ENCODE results near the gene ZRANB3. TPM values are rescaled to one million over a fixed set of nuclear protein-coding genes. Genes with fewer than 3 reads are reported as not detected.

ZRANB3 gene
- total and polyA plus RNA-seq, 10 donors = 2.2 to 11.1 (median 6.9) TPM

- peaks cover 0 to 78% (median 52%) of the 10 kb centered on the region in 6 donors for H3K36me3 ChIP-seq
- no peaks in the 10 kb centered on the region for H3K27me3 ChIP-seq (replicated peaks in 1 of 7)
- TF ChIP-seq POLR2AphosphoS5 (IDR thresholded peaks at IDR 0.05) = no peak
- TF ChIP-seq, protein P1, sequence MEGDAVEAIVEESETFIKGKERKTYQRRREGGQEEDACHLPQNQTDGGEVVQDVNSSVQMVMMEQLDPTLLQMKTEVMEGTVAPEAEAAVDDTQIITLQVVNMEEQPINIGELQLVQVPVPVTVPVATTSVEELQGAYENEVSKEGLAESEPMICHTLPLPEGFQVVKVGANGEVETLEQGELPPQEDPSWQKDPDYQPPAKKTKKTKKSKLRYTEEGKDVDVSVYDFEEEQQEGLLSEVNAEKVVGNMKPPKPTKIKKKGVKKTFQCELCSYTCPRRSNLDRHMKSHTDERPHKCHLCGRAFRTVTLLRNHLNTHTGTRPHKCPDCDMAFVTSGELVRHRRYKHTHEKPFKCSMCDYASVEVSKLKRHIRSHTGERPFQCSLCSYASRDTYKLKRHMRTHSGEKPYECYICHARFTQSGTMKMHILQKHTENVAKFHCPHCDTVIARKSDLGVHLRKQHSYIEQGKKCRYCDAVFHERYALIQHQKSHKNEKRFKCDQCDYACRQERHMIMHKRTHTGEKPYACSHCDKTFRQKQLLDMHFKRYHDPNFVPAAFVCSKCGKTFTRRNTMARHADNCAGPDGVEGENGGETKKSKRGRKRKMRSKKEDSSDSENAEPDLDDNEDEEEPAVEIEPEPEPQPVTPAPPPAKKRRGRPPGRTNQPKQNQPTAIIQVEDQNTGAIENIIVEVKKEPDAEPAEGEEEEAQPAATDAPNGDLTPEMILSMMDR (IDR thresholded peaks at IDR 0.05 in 8 of 11, conservative IDR thresholded peaks at IDR 0.05 in 3 of 11) = no peak
- no peak for TF ChIP-seq POLR2A (IDR thresholded peaks at IDR 0.05)
- H3K27ac ChIP-seq = no peak overlapping the region
- no peaks in the 10 kb centered on the region for H3K4me1 ChIP-seq
- WGBS, 5 donors = 91 to 97% (median 94%) methylated on average over 1 of the region's 1 CpG
- no peak overlapping the region for H3K4me3 ChIP-seq
- intact Hi-C loops (cut with DNase I; ENCODE audit: low total_unique reads) = no loop called here
- DNase-seq = no peak
- no peaks in the 10 kb centered on the region for H3K9me3 ChIP-seq
These were observed 380.3 kb downstream of the ZRANB3 start for GRCh38 chr2:135150725-135151124.

DNA sequence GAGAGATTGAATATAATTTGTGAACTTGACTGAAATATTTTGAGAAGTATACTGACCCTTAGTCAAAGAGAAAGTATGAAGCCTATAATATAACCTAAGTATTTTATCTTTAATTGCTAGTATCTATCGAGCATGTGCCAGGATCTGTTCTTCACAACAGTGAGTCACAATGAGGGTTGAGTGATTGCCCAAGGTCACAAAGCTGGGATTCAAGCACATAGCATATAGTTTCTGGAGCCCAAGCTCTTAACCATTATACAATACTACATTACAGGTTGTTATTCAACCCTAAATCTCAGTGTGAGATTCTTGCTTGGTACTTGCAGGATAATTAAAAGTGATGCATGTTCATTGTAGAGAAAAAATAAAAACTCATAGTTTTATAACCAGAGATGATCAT lies 381.8 kb downstream of the ZRANB3 start:
- Histone ChIP-seq H3K4me1 (no peaks in the 10 kb centered on the region), H3K27me3 (replicated peaks in 1 of 7) (no peaks in the 10 kb centered on the region), H3K27ac (no peak overlapping the region), H3K36me3 (peaks cover 0 to 70% (median 43%) of the 10 kb centered on the region in 6 donors), H3K9me3 (peaks cover 0 to 3% (median under 1%) of the 10 kb centered on the region in 8 donors), H3K4me3 (no peak overlapping the region)
- TF ChIP-seq POLR2A (IDR thresholded peaks at IDR 0.05) (no peak), POLR2AphosphoS5 (IDR thresholded peaks at IDR 0.05) (no peak)
- TF ChIP-seq, protein P1 (IDR thresholded peaks at IDR 0.05 in 8 of 11, conservative IDR thresholded peaks at IDR 0.05 in 3 of 11) = no peak
- no peak for DNase-seq
- intact Hi-C loops (cut with DNase I; ENCODE audit: low total_unique reads) = no loop called here
- WGBS, 5 donors = 72 to 87% (median 76%) methylated on average over 1 of the region's 1 CpG

DNA sequence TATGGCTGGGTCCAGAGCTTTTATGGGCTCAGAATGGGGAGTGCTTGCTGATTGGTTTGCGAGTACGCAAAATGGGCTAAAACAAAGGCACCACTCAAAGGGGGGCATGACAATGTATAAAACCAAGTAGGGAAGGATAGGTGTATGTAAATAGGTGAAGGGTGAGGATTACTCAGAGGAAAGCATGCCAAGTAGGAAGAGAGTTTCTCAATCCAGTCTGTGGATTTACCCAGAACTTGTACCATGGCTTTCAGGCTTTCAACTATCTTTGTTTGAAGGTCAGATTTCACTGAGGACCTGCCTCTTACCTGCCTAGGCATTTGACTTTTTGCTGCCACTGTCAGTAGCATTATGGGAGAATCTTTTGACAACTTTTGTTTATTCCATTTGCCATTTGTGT lies 386.7 kb downstream of the ZRANB3 start:
- DNase-seq = no peak
- Histone ChIP-seq H3K36me3 (peaks cover 5 to 69% (median 32%) of the 10 kb centered on the region in 6 donors), H3K9me3 (peaks cover 0 to 40% (median 33%) of the 10 kb centered on the region in 8 donors), H3K27ac (no peak overlapping the region), H3K27me3 (replicated peaks in 1 of 7) (no peaks in the 10 kb centered on the region), H3K4me3 (no peak overlapping the region), H3K4me1 (no peaks in the 10 kb centered on the region)
- intact Hi-C loops (cut with DNase I; ENCODE audit: low total_unique reads) = no loop called here
- TF ChIP-seq, protein P1 (IDR thresholded peaks at IDR 0.05 in 8 of 11, conservative IDR thresholded peaks at IDR 0.05 in 3 of 11) = no peak
- no peak for TF ChIP-seq POLR2A (IDR thresholded peaks at IDR 0.05)
- 91 to 98% (median 97%) methylated on average over 2 of the region's 2 CpGs for WGBS, 5 donors

DNA sequence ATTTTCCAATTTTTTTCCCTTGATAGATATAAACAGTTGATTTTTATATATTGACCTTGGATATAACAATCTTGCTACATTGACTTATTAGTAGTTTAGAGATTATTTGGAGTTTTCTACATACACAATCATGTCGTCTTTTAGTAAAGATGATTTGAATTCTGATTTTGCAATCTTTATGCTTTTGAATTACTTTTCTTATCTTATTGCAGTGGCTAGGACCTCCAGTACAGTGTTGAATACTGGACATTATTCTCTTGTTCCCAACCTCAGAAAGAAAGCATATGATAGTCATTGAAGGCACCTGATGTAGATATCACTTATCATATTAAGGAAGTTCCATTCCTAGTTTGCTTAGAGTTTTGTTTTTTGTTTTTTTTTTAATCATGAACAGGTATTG lies 388.7 kb downstream of the ZRANB3 start:
- Histone ChIP-seq H3K4me3 (no peak overlapping the region), H3K27me3 (replicated peaks in 1 of 7) (no peaks in the 10 kb centered on the region), H3K36me3 (peaks cover 5 to 84% (median 45%) of the 10 kb centered on the region in 6 donors), H3K27ac (no peak overlapping the region), H3K9me3 (peaks cover 0 to 40% (median 33%) of the 10 kb centered on the region in 8 donors), H3K4me1 (no peaks in the 10 kb centered on the region)
- TF ChIP-seq, protein P1 (IDR thresholded peaks at IDR 0.05 in 8 of 11, conservative IDR thresholded peaks at IDR 0.05 in 3 of 11) = no peak
- TF ChIP-seq POLR2A (IDR thresholded peaks at IDR 0.05) (no peak), POLR2AphosphoS5 (IDR thresholded peaks at IDR 0.05) (no peak)
- no peak for DNase-seq
- intact Hi-C loops (cut with DNase I; ENCODE audit: low total_unique reads) = no loop called here
- WGBS, 5 donors = 94 to 100% (median 98%) methylated on average over 1 of the region's 1 CpG

Data from spleen (tissue), 11 donors.